GM12878 (cell line): ENCODE data around the gene SLC24A3. TPM values are rescaled to one million over a fixed set of nuclear protein-coding genes. Genes with fewer than 3 reads are reported as not detected.

Experiments
- ATAC-seq: fragments of 200-7000 bp; cut with Tn5 transposase; 3 replicates; pipeline ENCODE4 v1.9.1; 2020; ENCODE audit warnings: mild to moderate bottlenecking, moderate library complexity
- BruUV-seq: library from RNA; stranded (reverse); fragments of 400-500 nt; replicated peaks from 2 replicates; lab custom pipeline; 2021; lab: Mats Ljungman, UMichigan
- CTCF ChIA-PET: fragments of 300-600 bp; sonication (Branson Sonifier 250); formaldehyde crosslinking; extraction: SDS; loops from one replicate; lab custom pipeline; 2021; ENCODE audit warnings: inconsistent platforms; lab: Yijun Ruan, JAX
- POLR2A ChIA-PET: fragments of 350-600 bp; formaldehyde crosslinking; extraction: SDS; loops from one replicate; lab custom pipeline; 2021; ENCODE audit warnings: inconsistent platforms; lab: Charles Lee
- RAD21 ChIA-PET: fragments of 300-600 bp; sonication (Branson Sonifier 250); formaldehyde crosslinking; loops from one replicate; lab custom pipeline; 2023; ENCODE audit warnings: antibody characterized with exemption; ENCODE audit not compliant: unreplicated experiment; lab: Charles Lee
- SMC1A ChIA-PET: fragments of 300-600 bp; sonication (Branson Sonifier 250); formaldehyde crosslinking; loops from one replicate; lab custom pipeline; 2023; ENCODE audit not compliant: unreplicated experiment, uncharacterized antibody; lab: Charles Lee
- DNase-seq: peaks from one replicate; pipeline ENCODE4 v3.0.0-alpha.2; 2011; ENCODE audit warnings: low read depth, low spot score
- FAIRE-seq: peaks from 3 replicates; lab custom pipeline; 2011; peaks lifted over from hg19 to GRCh38; lab: Jason Lieb, UNC
- H2AFZ ChIP-seq: 2 replicates; pipeline ENCODE4 v1.6.0; 2011; ENCODE audit warnings: low read depth, low read length, control low read depth; ENCODE audit not compliant: control insufficient read depth
- H3K27ac ChIP-seq: 2 replicates; pipeline ENCODE4 v1.5.1; 2011; ENCODE audit warnings: control low read depth; ENCODE audit not compliant: control insufficient read depth, insufficient read depth
- H3K27me3 ChIP-seq, 2 experiments: replicated peaks in 1 of 2; 2 replicates each; pipeline versions ENCODE4 v1.6.0 to v1.6.1; 2011; ENCODE audit warnings: low read length in 1 of 2; ENCODE audit not compliant: control insufficient read depth in 2 of 2, insufficient read depth in 2 of 2
- H3K36me3 ChIP-seq, 2 experiments: 2 replicates each; pipeline ENCODE4 v1.5.1; 2011; ENCODE audit warnings: low read length in 1 of 2; ENCODE audit not compliant: control insufficient read depth in 2 of 2, insufficient read depth in 2 of 2
- H3K4me1 ChIP-seq: 2 replicates; pipeline ENCODE4 v1.6.1; 2011; ENCODE audit warnings: mild to moderate bottlenecking, low read length, moderate library complexity, mixed read lengths; ENCODE audit not compliant: control insufficient read depth, insufficient read depth
- H3K4me2 ChIP-seq: 2 replicates; pipeline ENCODE4 v1.6.0; 2011; ENCODE audit warnings: control low read depth; ENCODE audit not compliant: control insufficient read depth, insufficient read depth
- H3K4me3 ChIP-seq: fragments of 200-600 bp; sonication (generic); 2 replicates; pipeline ENCODE4 v1.5.1; 2016
- H3K79me2 ChIP-seq: 2 replicates; pipeline ENCODE4 v1.6.0; 2011; ENCODE audit warnings: low read length; ENCODE audit not compliant: control insufficient read depth, insufficient read depth
- H3K9ac ChIP-seq: 2 replicates; pipeline ENCODE4 v1.8.0; 2011; ENCODE audit warnings: low read length, control low read depth, mixed read lengths; ENCODE audit not compliant: control insufficient read depth, insufficient read depth
- H3K9me3 ChIP-seq: replicated peaks from 3 replicates; pipeline ENCODE4 v1.5.1; 2011; ENCODE audit warnings: mild to moderate bottlenecking, low read length; ENCODE audit not compliant: control insufficient read depth, insufficient read depth
- H4K20me1 ChIP-seq: 2 replicates; pipeline ENCODE4 v1.6.0; 2011; ENCODE audit not compliant: control insufficient read depth, insufficient read depth
- CREB1 ChIP-seq: IDR thresholded peaks from 2 replicates; pipeline ENCODE4 v1.6.1; 2012; ENCODE audit warnings: low read depth, mild to moderate bottlenecking, inconsistent platforms
- CREM ChIP-seq: IDR thresholded peaks from 2 replicates; pipeline ENCODE4 v1.6.1; 2014; ENCODE audit warnings: antibody characterized with exemption, low read depth
- PAX5 ChIP-seq: IDR thresholded peaks from 2 replicates; pipeline ENCODE4 v1.6.1; 2011; ENCODE audit warnings: low read depth, low read length, borderline replicate concordance
- RUNX3 ChIP-seq: IDR thresholded peaks from 2 replicates; pipeline ENCODE4 v1.6.1; 2012; ENCODE audit warnings: low read length, inconsistent platforms
- WGBS: methylation state at CpG from one replicate; pipeline ENCODE4 v1.1.6; 2016; ENCODE audit warnings: low lambda C conversion rate; ENCODE audit not compliant: insufficient replicate concordance, insufficient coverage; ENCODE audit errors: missing lambda C conversion rate; 5-methylcytosine and 5-hydroxymethylcytosine counted together
- in situ Hi-C: fragments of 300-500 bp; cut with MboI; formaldehyde crosslinking; loops from 9 replicates; pipeline ENCODE4 v1.14.3; 2018; ENCODE audit warnings: mixed read lengths
- intact Hi-C: fragments of 100-400 bp; cut with micrococcal nuclease; formaldehyde crosslinking; loops from one replicate; pipeline ENCODE4 v1.14.2; 2022; ENCODE audit not compliant: unreplicated experiment
- polyA plus RNA-seq, 11 experiments: library from polyadenylated mRNA; depleted of rRNA in 4 of 11; unstranded in 6 of 11; stranded (reverse) in 5 of 11; fragments of >200 nt; fragmentation: Nextera tagmentation in 4 of 11; fragmentation: Illumina TruSeq in 1 of 11; extraction: Ambion mirVana in 4 of 11; extraction: Trizol in 1 of 11; gene quantifications; 1 replicate in 1 of 11; 2 replicates in 10 of 11; pipeline versions ENCODE4 v1.2.1 to v1.2.3, GENCODE V29; 2011 to 2016; ENCODE audit warnings: inconsistent platforms in 2 of 11, missing spikeins in 2 of 11, low read depth in 1 of 11
- total RNA-seq, 4 experiments: library from RNA; depleted of rRNA in 3 of 4; stranded (reverse); fragments of >200 nt in 3 of 4; fragmentation: Illumina TruSeq in 1 of 4; extraction: Trizol in 1 of 4; gene quantifications; 2 replicates each; pipeline versions ENCODE4 v1.2.1 to v1.2.3, GENCODE V29; 2013 to 2021
- TF ChIP-seq, protein P1 (sequence below): IDR thresholded peaks from 2 replicates; pipeline ENCODE4 v1.6.1; 2012; ENCODE audit warnings: low read depth, low read length, improper control_type of control experiment
- TF ChIP-seq, protein P2 (sequence below): fragments of 450-650 bp; IDR thresholded peaks from 2 replicates; pipeline ENCODE4 v1.6.1; 2016; ENCODE audit warnings: mild to moderate bottlenecking, moderate library complexity, borderline replicate concordance

SLC24A3 gene
- total and polyA plus RNA-seq, 10 of the 15 experiments (the other 5 are each of a cell fraction or from before 2014, with no cell fraction given) = 0.04 TPM; not detected in 9

DNA sequence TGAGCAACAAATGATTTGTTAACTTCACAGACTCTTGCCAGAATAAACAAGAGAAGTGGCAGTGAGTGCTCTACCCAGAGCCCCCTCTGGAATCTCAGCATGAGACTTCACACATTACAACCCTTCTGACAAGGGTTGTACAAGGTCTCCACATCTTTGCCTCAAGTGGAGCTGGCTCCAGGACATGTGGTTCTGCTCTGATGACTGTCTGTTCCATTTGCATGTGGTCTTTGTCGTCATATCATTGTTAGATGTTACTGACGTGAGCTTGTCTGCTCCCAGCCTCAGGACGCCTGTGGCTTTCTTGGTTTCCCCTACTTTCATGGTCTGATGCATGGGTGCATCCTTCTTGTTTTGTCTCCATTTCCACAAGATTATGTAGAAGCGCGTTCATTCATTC, 115.0 kb downstream of the SLC24A3 start:
- FAIRE-seq = no peak
- no peaks in the 10 kb centered on the region for H3K9me3 ChIP-seq
- POLR2A ChIA-PET = no interaction called here
- no peaks in the 10 kb centered on the region for H3K79me2 ChIP-seq
- H4K20me1 ChIP-seq = no peaks in the 10 kb centered on the region
- SMC1A ChIA-PET = interaction anchor here (1.4 kb wide), 1 partner anchor 17 kb away, joined by 3 read pairs; no protein-coding TSS in a partner anchor
- H2AFZ ChIP-seq = no peak overlapping the region
- RAD21 ChIA-PET = no interaction called here
- DNase-seq = no peak
- H3K27ac ChIP-seq = no peak overlapping the region
- no peaks in the 10 kb centered on the region for H3K36me3 ChIP-seq
- in situ Hi-C loops = no loop called here
- TF ChIP-seq PAX5 (peak; percentile 35; the same call in 1 of the 2 replicates), RUNX3 (peak; percentile 73), CREM (0 out of 2 replicates have a peak, but pooled peaks have one; percentile 13), CREB1 (peak; percentile 50; the same call in 1 of the 2 replicates)
- TF ChIP-seq, protein P1, sequence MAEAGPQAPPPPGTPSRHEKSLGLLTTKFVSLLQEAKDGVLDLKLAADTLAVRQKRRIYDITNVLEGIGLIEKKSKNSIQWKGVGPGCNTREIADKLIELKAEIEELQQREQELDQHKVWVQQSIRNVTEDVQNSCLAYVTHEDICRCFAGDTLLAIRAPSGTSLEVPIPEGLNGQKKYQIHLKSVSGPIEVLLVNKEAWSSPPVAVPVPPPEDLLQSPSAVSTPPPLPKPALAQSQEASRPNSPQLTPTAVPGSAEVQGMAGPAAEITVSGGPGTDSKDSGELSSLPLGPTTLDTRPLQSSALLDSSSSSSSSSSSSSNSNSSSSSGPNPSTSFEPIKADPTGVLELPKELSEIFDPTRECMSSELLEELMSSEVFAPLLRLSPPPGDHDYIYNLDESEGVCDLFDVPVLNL = no peak
- TF ChIP-seq, protein P2, sequence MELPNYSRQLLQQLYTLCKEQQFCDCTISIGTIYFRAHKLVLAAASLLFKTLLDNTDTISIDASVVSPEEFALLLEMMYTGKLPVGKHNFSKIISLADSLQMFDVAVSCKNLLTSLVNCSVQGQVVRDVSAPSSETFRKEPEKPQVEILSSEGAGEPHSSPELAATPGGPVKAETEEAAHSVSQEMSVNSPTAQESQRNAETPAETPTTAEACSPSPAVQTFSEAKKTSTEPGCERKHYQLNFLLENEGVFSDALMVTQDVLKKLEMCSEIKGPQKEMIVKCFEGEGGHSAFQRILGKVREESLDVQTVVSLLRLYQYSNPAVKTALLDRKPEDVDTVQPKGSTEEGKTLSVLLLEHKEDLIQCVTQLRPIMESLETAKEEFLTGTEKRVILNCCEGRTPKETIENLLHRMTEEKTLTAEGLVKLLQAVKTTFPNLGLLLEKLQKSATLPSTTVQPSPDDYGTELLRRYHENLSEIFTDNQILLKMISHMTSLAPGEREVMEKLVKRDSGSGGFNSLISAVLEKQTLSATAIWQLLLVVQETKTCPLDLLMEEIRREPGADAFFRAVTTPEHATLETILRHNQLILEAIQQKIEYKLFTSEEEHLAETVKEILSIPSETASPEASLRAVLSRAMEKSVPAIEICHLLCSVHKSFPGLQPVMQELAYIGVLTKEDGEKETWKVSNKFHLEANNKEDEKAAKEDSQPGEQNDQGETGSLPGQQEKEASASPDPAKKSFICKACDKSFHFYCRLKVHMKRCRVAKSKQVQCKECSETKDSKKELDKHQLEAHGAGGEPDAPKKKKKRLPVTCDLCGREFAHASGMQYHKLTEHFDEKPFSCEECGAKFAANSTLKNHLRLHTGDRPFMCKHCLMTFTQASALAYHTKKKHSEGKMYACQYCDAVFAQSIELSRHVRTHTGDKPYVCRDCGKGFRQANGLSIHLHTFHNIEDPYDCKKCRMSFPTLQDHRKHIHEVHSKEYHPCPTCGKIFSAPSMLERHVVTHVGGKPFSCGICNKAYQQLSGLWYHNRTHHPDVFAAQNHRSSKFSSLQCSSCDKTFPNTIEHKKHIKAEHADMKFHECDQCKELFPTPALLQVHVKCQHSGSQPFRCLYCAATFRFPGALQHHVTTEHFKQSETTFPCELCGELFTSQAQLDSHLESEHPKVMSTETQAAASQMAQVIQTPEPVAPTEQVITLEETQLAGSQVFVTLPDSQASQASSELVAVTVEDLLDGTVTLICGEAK = no peak
- 0% methylated on average over 5 of the region's 5 CpGs for WGBS
- no peaks in the 10 kb centered on the region for H3K27me3 ChIP-seq
- no peak overlapping the region for H3K4me3 ChIP-seq
- H3K4me2 ChIP-seq = no peak overlapping the region
- CTCF ChIA-PET = no interaction called here
- no TSS peak for BruUV-seq
- intact Hi-C loops = no loop called here
- ATAC-seq = no peak; the same call in 2 of the 3 replicates
- H3K4me1 ChIP-seq = no peaks in the 10 kb centered on the region
- H3K9ac ChIP-seq = no peak overlapping the region
